M059J (cell line): ENCODE data around the gene PDIA6. TPM values are rescaled to one million over a fixed set of nuclear protein-coding genes. Genes with fewer than 3 reads are reported as not detected.

ENCODE experiments used
- DNase-seq: peaks from one replicate; pipeline ENCODE4 v3.0.0-alpha.2; 2012; ENCODE audit warnings: low read depth
- total RNA-seq: library from RNA; depleted of rRNA; stranded (reverse); fragments of >200 nt; shearing (Covaris generic); gene quantifications from 2 replicates; pipeline ENCODE4 v1.2.3, GENCODE V29; 2014

PDIA6 gene
- total RNA-seq, 1 experiment from 2014 or later, result 486 TPM

- DNase-seq, result no peak
Observed at GRCh38 chr2:10764096-10764785, 48.3 kb downstream of the PDIA6 start.

GRCh38 chr2:10763461-10763800, 49.2 kb downstream of the PDIA6 start:
- DNase-seq, result no peak

GRCh38 chr2:10762651-10763460, 49.7 kb downstream of the PDIA6 start:
- no peak for DNase-seq

- no peak for DNase-seq
Observed at GRCh38 chr2:10761591-10761990, 51.0 kb downstream of the PDIA6 start.

- no peak for DNase-seq
Observed at GRCh38 chr2:10760794-10761504, 51.6 kb downstream of the PDIA6 start.

GRCh38 chr2:10759151-10759714, 53.4 kb downstream of the PDIA6 start:
- no peak for DNase-seq

GRCh38 chr2:10757814-10758286, 54.7 kb downstream of the PDIA6 start:
- no peak for DNase-seq

GRCh38 chr2:10755621-10756020, 57.0 kb downstream of the PDIA6 start:
- no peak for DNase-seq

- no peak for DNase-seq
Observed at GRCh38 chr2:10753876-10754275, 58.7 kb downstream of the PDIA6 start.

- DNase-seq, result no peak
Observed at GRCh38 chr2:10753156-10753555, 59.4 kb downstream of the PDIA6 start.

- DNase-seq, result no peak
Observed at GRCh38 chr2:10752236-10752635, 60.3 kb downstream of the PDIA6 start.

- DNase-seq, result peak; percentile 12
Observed at GRCh38 chr2:10750610-10751009, 62.0 kb downstream of the PDIA6 start.

GRCh38 chr2:10742666-10743065, 69.9 kb downstream of the PDIA6 start:
- no peak for DNase-seq

GRCh38 chr2:10741139-10741538, 71.4 kb downstream of the PDIA6 start:
- peak; percentile 33 for DNase-seq

GRCh38 chr2:10740226-10740625, 72.4 kb downstream of the PDIA6 start:
- no peak for DNase-seq

GRCh38 chr2:10738192-10738591, 74.4 kb downstream of the PDIA6 start:
- no peak for DNase-seq

- DNase-seq, result no peak
Observed at GRCh38 chr2:10733980-10734379, 78.6 kb downstream of the PDIA6 start.

GRCh38 chr2:10733566-10733925, 79.0 kb downstream of the PDIA6 start:
- no peak for DNase-seq
